Stimulated activated CD4-positive, alpha-beta T cell treated with anti-CD3 and anti-CD28 coated beads, Interleukin-15, amount 100 ng/mL, for 1 hour (primary cell): ENCODE data around the gene STXBP5.

Experiments
- DNase-seq, 2 donors: peaks; one replicate each; pipeline ENCODE4 v3.0.0-alpha.2; 2020; ENCODE audit warnings: low read depth in 1 of 2, low spot score in 1 of 2

Gene STXBP5

DNA sequence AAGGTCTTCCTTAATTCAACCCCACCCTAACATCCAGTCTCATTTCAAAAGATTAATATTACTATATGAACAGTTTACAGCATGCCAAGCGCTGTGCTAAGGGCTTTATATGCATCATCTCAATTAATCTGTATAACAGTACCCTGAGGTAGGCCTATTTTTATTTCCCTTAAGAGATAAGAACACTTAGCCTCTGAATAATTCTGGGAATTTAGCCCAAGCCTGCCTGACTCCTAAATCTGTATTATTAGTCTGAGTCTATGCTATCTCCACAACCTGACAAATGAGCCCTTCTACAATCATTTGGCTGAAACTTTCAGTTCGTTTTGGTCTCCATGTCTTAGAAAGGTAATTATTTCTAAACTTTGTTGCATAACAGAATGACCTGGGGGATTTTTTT lies 226.6 kb downstream of the STXBP5 start:
- DNase-seq, result no peak

DNA sequence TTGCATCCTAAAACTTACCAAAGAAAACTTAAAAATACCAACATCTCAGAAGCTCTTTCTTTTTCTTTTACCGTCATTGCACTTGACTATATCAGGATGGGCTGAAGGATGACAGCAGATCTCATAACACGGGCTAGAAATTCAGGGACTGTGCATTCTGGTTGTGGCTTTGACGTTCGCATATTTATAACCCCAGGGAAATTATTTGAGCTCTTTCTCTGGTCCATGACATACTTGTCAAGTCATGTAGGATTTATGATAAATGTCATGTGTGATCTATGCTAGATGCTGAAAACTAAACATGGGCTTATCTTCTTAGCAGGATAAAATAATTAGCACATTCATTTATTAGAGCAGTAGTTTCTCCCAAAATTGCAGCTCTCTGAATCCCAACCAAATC lies 229.9 kb downstream of the STXBP5 start:
- DNase-seq, result no peak

DNA sequence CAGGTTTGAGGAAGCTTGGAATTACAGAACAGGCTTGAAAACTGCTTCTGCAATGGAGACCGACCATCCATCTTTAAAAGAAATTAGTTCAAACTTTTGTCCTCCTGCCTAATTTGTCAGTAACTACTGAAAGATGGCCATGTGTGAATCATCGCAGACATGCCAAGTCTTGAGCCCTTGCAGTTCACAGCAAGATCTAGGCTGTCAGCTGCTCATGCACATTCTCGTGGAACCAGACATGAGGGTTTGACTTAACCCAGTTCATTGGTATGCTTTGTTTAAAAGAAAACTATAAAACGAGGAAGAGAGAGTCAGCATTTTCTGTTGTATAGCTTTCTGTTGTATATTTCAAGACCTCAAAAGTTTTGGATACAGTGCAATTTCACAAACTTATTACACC lies 230.3 kb downstream of the STXBP5 start:
- no peak for DNase-seq

DNA sequence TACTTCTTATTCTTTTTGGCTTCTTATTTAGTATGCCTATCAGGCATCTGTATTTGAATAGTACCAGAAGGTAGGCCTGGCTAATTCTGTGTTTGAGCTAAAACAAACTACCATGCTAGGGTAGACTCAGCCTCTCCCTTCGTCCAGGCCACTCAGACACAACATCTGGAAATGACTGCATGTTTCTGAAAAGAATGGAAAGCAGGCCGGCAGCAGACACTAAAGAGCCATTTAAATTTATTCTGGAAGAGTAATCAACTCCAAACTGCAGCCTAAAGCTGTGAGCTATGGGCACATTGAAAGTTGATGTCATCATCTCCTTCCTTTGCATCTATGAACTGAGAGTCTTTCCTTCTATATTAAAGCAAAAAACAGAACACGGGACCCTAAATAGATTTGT lies 233.4 kb downstream of the STXBP5 start:
- DNase-seq, result no peak

DNA sequence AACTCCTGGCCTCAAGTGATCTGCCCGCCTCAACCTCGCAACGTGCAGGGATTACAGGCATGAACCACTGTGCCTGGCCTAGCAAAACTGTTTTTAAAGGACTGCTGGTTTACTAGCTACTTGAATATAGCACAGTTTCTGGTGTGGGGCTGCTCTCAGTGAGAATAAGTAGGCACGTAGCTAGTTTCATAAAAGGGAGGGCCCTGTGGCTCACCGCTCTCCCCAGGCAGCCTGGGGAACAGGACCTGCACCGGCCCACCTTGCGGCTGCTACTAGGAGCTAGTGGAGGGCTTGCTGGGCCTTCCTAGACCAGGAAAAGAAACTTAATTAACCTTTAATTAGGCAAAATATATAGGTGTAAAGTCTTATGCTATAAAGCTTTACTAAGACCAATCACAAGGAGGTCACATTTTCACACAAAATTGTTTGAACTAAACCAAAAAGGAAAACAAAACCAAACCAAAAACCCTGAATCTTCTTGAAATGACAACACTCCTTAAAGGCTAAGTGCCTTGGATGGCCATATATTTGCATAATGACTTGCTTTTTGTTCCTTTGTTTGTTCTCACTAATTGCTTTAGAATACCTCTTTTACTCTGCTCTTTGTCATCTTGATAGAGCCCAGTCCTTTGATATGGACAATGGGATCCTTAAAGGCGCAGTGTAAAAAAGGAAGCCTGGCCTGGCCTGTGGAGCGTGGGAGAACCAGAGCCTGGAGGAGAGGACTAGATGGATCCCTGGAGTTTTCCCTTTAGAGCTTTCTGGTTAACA lies 234.7 kb downstream of the STXBP5 start:
- no peak for DNase-seq
